ENCODE results near the gene RCSD1. TPM values are rescaled to one million over a fixed set of nuclear protein-coding genes. Genes with fewer than 3 reads are reported as not detected.

Gene RCSD1
- total and polyA plus RNA-seq, 2 of the 4 experiments (the other 2 are of a cell fraction): 0.03 TPM; not detected in 1

DNA sequence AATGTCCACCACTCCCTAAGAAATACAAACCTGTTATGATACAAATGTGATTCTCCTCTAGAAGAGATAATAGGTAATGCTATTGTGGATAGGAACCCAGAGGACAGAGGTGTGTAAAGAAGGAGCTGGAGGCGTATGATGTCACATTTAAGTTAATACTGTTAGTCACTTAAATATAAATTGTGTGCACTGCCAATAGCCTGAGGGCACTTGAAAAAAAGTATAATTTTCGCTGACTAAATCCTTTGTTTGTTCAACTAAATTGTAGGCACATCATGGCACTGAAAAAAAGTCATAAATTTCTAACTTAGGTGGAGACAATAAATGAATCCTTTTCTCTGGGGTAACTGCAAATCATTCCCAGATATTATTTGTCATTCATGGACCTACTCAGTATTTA lies 4.4 kb downstream of the RCSD1 start:
- Histone ChIP-seq H3K14ac (replicated peaks; ENCODE audit: low read depth, low read length) (no peak overlapping the region), H3K9me1 (ENCODE audit: insufficient read depth, low read length) (no peaks in the 10 kb centered on the region), H3K27me3 (ENCODE audit: control insufficient read depth, insufficient read depth, low read length) (peaks cover 60% of the 10 kb centered on the region), H3K9ac (ENCODE audit: low read depth, low read length) (no peak overlapping the region), H3K4me3 (ENCODE audit: insufficient read depth, low read depth, low read length) (no peak overlapping the region), H3K4me2 (ENCODE audit: low read depth, low read length) (no peak overlapping the region), H3K27ac (ENCODE audit: insufficient read depth, low read length) (no peak overlapping the region), H3K36me3 (ENCODE audit: control insufficient read depth, insufficient read depth, low read length) (no peaks in the 10 kb centered on the region), H2BK20ac (ENCODE audit: low read depth, low read length) (no peak overlapping the region), H2AK9ac (replicated peaks; ENCODE audit: low read depth, low read length, poor library complexity) (no peak overlapping the region), H2BK15ac (ENCODE audit: low read depth, low read length) (no peak overlapping the region), H3K79me1 (ENCODE audit: low read depth in 1 of 2, low read length in 2 of 2) (no peaks in the 10 kb centered on the region), H2BK120ac (ENCODE audit: low read depth, low read length) (no peak overlapping the region), H4K5ac (ENCODE audit: low read depth, low read length) (no peak overlapping the region), H3K9me3 (ENCODE audit: control insufficient read depth, insufficient read depth, low read length) (no peaks in the 10 kb centered on the region), H4K91ac (ENCODE audit: insufficient read depth, low read depth, low read length) (no peak overlapping the region), H3K4me1 (ENCODE audit: control insufficient read depth, insufficient read depth, low read length) (no peaks in the 10 kb centered on the region), H2AK5ac (ENCODE audit: low read depth, low read length) (no peak overlapping the region), H3K18ac (ENCODE audit: low read depth, low read length) (no peak overlapping the region), H3K4ac (ENCODE audit: low read depth, low read length) (no peak overlapping the region), H4K8ac (ENCODE audit: low read depth in 2 of 2, low read length in 2 of 2) (no peak overlapping the region), H4K20me1 (ENCODE audit: insufficient read depth, low read length) (no peaks in the 10 kb centered on the region), H3K56ac (ENCODE audit: extremely low read depth, insufficient read depth, low read length) (no peak overlapping the region), H2BK5ac (ENCODE audit: low read depth, low read length, poor library complexity, severe bottlenecking) (no peak overlapping the region), H2AFZ (replicated peaks; ENCODE audit: low read length, poor library complexity) (no peak overlapping the region), H3K23ac (ENCODE audit: low read depth, low read length) (no peak overlapping the region)
- in situ Hi-C loops (cut with MboI; ENCODE audit: low sequenced_read_pairs): no loop called here
- no peak for ATAC-seq (ENCODE audit: low read depth)
- no peak for DNase-seq
- POLR2A ChIA-PET (ENCODE audit: unreplicated experiment): no interaction called here
- TF ChIP-seq NFE2L2 (IDR thresholded peaks at IDR 0.05; ENCODE audit: low read depth, low read length): no peak
- TF ChIP-seq, protein P1, sequence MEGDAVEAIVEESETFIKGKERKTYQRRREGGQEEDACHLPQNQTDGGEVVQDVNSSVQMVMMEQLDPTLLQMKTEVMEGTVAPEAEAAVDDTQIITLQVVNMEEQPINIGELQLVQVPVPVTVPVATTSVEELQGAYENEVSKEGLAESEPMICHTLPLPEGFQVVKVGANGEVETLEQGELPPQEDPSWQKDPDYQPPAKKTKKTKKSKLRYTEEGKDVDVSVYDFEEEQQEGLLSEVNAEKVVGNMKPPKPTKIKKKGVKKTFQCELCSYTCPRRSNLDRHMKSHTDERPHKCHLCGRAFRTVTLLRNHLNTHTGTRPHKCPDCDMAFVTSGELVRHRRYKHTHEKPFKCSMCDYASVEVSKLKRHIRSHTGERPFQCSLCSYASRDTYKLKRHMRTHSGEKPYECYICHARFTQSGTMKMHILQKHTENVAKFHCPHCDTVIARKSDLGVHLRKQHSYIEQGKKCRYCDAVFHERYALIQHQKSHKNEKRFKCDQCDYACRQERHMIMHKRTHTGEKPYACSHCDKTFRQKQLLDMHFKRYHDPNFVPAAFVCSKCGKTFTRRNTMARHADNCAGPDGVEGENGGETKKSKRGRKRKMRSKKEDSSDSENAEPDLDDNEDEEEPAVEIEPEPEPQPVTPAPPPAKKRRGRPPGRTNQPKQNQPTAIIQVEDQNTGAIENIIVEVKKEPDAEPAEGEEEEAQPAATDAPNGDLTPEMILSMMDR (conservative IDR thresholded peaks at IDR 0.05; ENCODE audit: low read depth, low read length): no peak
- TF ChIP-seq, protein P2, sequence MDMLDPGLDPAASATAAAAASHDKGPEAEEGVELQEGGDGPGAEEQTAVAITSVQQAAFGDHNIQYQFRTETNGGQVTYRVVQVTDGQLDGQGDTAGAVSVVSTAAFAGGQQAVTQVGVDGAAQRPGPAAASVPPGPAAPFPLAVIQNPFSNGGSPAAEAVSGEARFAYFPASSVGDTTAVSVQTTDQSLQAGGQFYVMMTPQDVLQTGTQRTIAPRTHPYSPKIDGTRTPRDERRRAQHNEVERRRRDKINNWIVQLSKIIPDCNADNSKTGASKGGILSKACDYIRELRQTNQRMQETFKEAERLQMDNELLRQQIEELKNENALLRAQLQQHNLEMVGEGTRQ (IDR thresholded peaks at IDR 0.05; ENCODE audit: low read depth, low read length): no peak
- TF ChIP-seq RCOR1 (IDR thresholded peaks at IDR 0.05; ENCODE audit: insufficient replicate concordance, low read length): no peak
- TF ChIP-seq MAZ (IDR thresholded peaks at IDR 0.05; ENCODE audit: borderline replicate concordance, low read depth, low read length): no peak
- no peak for TF ChIP-seq MAFK (IDR thresholded peaks at IDR 0.05; ENCODE audit: low read depth, low read length)
- TF ChIP-seq, protein P3, sequence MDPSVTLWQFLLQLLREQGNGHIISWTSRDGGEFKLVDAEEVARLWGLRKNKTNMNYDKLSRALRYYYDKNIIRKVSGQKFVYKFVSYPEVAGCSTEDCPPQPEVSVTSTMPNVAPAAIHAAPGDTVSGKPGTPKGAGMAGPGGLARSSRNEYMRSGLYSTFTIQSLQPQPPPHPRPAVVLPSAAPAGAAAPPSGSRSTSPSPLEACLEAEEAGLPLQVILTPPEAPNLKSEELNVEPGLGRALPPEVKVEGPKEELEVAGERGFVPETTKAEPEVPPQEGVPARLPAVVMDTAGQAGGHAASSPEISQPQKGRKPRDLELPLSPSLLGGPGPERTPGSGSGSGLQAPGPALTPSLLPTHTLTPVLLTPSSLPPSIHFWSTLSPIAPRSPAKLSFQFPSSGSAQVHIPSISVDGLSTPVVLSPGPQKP (IDR thresholded peaks at IDR 0.05; ENCODE audit: borderline replicate concordance, low read depth, low read length): no peak
- no peak for TF ChIP-seq RFX5 (IDR thresholded peaks at IDR 0.05; ENCODE audit: low read depth, low read length)
- CTCF ChIA-PET: no interaction called here
- dilution Hi-C loops (cut with HindIII; ENCODE audit: low sequenced_read_pairs, unreplicated experiment): no loop called here
- BruUV-seq (replicated peaks): no TSS peak
- intact Hi-C loops (cut with micrococcal nuclease): no loop called here
- WGBS, 2 experiments (ENCODE audit: extremely low coverage in 2 of 2, insufficient read length in 1 of 2): no CpG with 5 or more reads among the region's 2 CpGs

Measured in IMR-90 (cell line).